GM12878 (cell line): Measurements from ENCODE around the gene TAF3. TPM values are rescaled to one million over a fixed set of nuclear protein-coding genes. Genes with fewer than 3 reads are reported as not detected.

Experiments
- ATAC-seq: fragments of 200-7000 bp; cut with Tn5 transposase; 3 replicates; pipeline ENCODE4 v1.9.1; 2020; ENCODE audit warnings: mild to moderate bottlenecking, moderate library complexity
- BruUV-seq: library from RNA; stranded (reverse); fragments of 400-500 nt; replicated peaks from 2 replicates; lab custom pipeline; 2021; lab: Mats Ljungman, UMichigan
- CTCF ChIA-PET: fragments of 300-600 bp; sonication (Branson Sonifier 250); formaldehyde crosslinking; extraction: SDS; loops from one replicate; lab custom pipeline; 2021; ENCODE audit warnings: inconsistent platforms; lab: Yijun Ruan, JAX
- POLR2A ChIA-PET: fragments of 350-600 bp; formaldehyde crosslinking; extraction: SDS; loops from one replicate; lab custom pipeline; 2021; ENCODE audit warnings: inconsistent platforms; lab: Charles Lee
- RAD21 ChIA-PET: fragments of 300-600 bp; sonication (Branson Sonifier 250); formaldehyde crosslinking; loops from one replicate; lab custom pipeline; 2023; ENCODE audit warnings: antibody characterized with exemption; ENCODE audit not compliant: unreplicated experiment; lab: Charles Lee
- SMC1A ChIA-PET: fragments of 300-600 bp; sonication (Branson Sonifier 250); formaldehyde crosslinking; loops from one replicate; lab custom pipeline; 2023; ENCODE audit not compliant: unreplicated experiment, uncharacterized antibody; lab: Charles Lee
- DNase-seq: peaks from one replicate; pipeline ENCODE4 v3.0.0-alpha.2; 2011; ENCODE audit warnings: low read depth, low spot score
- FAIRE-seq: peaks from 3 replicates; lab custom pipeline; 2011; peaks lifted over from hg19 to GRCh38; lab: Jason Lieb, UNC
- H2AFZ ChIP-seq: 2 replicates; pipeline ENCODE4 v1.6.0; 2011; ENCODE audit warnings: low read depth, low read length, control low read depth; ENCODE audit not compliant: control insufficient read depth
- H3K27ac ChIP-seq: 2 replicates; pipeline ENCODE4 v1.5.1; 2011; ENCODE audit warnings: control low read depth; ENCODE audit not compliant: control insufficient read depth, insufficient read depth
- H3K27me3 ChIP-seq, 2 experiments: replicated peaks in 1 of 2; 2 replicates each; pipeline versions ENCODE4 v1.6.0 to v1.6.1; 2011; ENCODE audit warnings: low read length in 1 of 2; ENCODE audit not compliant: control insufficient read depth in 2 of 2, insufficient read depth in 2 of 2
- H3K36me3 ChIP-seq, 2 experiments: 2 replicates each; pipeline ENCODE4 v1.5.1; 2011; ENCODE audit warnings: low read length in 1 of 2; ENCODE audit not compliant: control insufficient read depth in 2 of 2, insufficient read depth in 2 of 2
- H3K4me1 ChIP-seq: 2 replicates; pipeline ENCODE4 v1.6.1; 2011; ENCODE audit warnings: mild to moderate bottlenecking, low read length, moderate library complexity, mixed read lengths; ENCODE audit not compliant: control insufficient read depth, insufficient read depth
- H3K4me2 ChIP-seq: 2 replicates; pipeline ENCODE4 v1.6.0; 2011; ENCODE audit warnings: control low read depth; ENCODE audit not compliant: control insufficient read depth, insufficient read depth
- H3K4me3 ChIP-seq: fragments of 200-600 bp; sonication (generic); 2 replicates; pipeline ENCODE4 v1.5.1; 2016
- H3K79me2 ChIP-seq: 2 replicates; pipeline ENCODE4 v1.6.0; 2011; ENCODE audit warnings: low read length; ENCODE audit not compliant: control insufficient read depth, insufficient read depth
- H3K9ac ChIP-seq: 2 replicates; pipeline ENCODE4 v1.8.0; 2011; ENCODE audit warnings: low read length, control low read depth, mixed read lengths; ENCODE audit not compliant: control insufficient read depth, insufficient read depth
- H3K9me3 ChIP-seq: replicated peaks from 3 replicates; pipeline ENCODE4 v1.5.1; 2011; ENCODE audit warnings: mild to moderate bottlenecking, low read length; ENCODE audit not compliant: control insufficient read depth, insufficient read depth
- H4K20me1 ChIP-seq: 2 replicates; pipeline ENCODE4 v1.6.0; 2011; ENCODE audit not compliant: control insufficient read depth, insufficient read depth
- ELK1 ChIP-seq: IDR thresholded peaks from 2 replicates; pipeline ENCODE4 v1.6.1; 2012; ENCODE audit warnings: low read depth, low read length, improper control_type of control experiment
- ETV6 ChIP-seq, 2 experiments: fragments of 450-650 bp in 1 of 2; IDR thresholded peaks in 1 of 2; conservative IDR thresholded peaks in 1 of 2; 2 replicates each; pipeline ENCODE4 v1.6.1; 2014; ENCODE audit warnings: antibody characterized with exemption in 1 of 2, borderline replicate concordance in 1 of 2, low read depth in 1 of 2, mild to moderate bottlenecking in 1 of 2, moderate library complexity in 1 of 2
- FOXM1 ChIP-seq: IDR thresholded peaks from 2 replicates; pipeline ENCODE4 v1.6.1; 2012; ENCODE audit warnings: low read depth, mild to moderate bottlenecking, inconsistent platforms, low read length, moderate library complexity
- GATAD2B ChIP-seq: fragments of 450-650 bp; conservative IDR thresholded peaks from 2 replicates; pipeline ENCODE4 v1.6.1; 2017; ENCODE audit warnings: low read depth, mild to moderate bottlenecking, moderate library complexity
- IKZF1 ChIP-seq: fragments of 450-650 bp; conservative IDR thresholded peaks from 2 replicates; pipeline ENCODE4 v1.6.1; 2017; ENCODE audit warnings: antibody characterized with exemption, mild to moderate bottlenecking
- IRF3 ChIP-seq: fragments of 450-650 bp; IDR thresholded peaks from 2 replicates; pipeline ENCODE4 v1.6.1; 2014; ENCODE audit warnings: mild to moderate bottlenecking
- IRF5 ChIP-seq: fragments of 450-650 bp; IDR thresholded peaks from 2 replicates; pipeline ENCODE4 v1.6.1; 2017; ENCODE audit warnings: borderline replicate concordance
- PKNOX1 ChIP-seq: fragments of 450-650 bp; IDR thresholded peaks from 2 replicates; pipeline ENCODE4 v1.6.1; 2016; ENCODE audit warnings: mild to moderate bottlenecking
- POLR2A ChIP-seq: IDR thresholded peaks from 2 replicates; pipeline ENCODE4 v1.6.1; 2011; ENCODE audit warnings: low read depth, mild to moderate bottlenecking, low read length
- RFX5 ChIP-seq: IDR thresholded peaks from 2 replicates; pipeline ENCODE4 v1.6.1; 2011; ENCODE audit warnings: low read depth, low read length, improper control_type of control experiment
- STAT3 ChIP-seq: IDR thresholded peaks from 2 replicates; pipeline ENCODE4 v1.6.1; 2011; ENCODE audit warnings: low read depth, low read length, improper control_type of control experiment
- SUZ12 ChIP-seq: fragments of 200-600 bp; sonication (generic); IDR thresholded peaks from one replicate; pipeline ENCODE4 v1.6.1; 2018; ENCODE audit warnings: antibody characterized with exemption, mild to moderate bottlenecking; ENCODE audit not compliant: unreplicated experiment
- TCF12 ChIP-seq: IDR thresholded peaks from 2 replicates; pipeline ENCODE4 v1.6.1; 2011; ENCODE audit warnings: low read depth, mild to moderate bottlenecking, low read length
- TCF3 ChIP-seq: IDR thresholded peaks from 2 replicates; pipeline ENCODE4 v1.6.1; 2012; ENCODE audit warnings: low read depth, mild to moderate bottlenecking, low read length, borderline replicate concordance; ENCODE audit not compliant: insufficient read depth
- USF1 ChIP-seq: IDR thresholded peaks from 2 replicates; pipeline ENCODE4 v1.6.1; 2011; ENCODE audit warnings: borderline replicate concordance, low read depth, mild to moderate bottlenecking, moderate library complexity, mixed read lengths, low read length; ENCODE audit not compliant: insufficient read depth; ENCODE audit errors: extremely low read length
- WRNIP1 ChIP-seq: IDR thresholded peaks from 2 replicates; pipeline ENCODE4 v1.6.1; 2011; ENCODE audit warnings: low read depth, low read length, improper control_type of control experiment, borderline replicate concordance
- WGBS: methylation state at CpG from one replicate; pipeline ENCODE4 v1.1.6; 2016; ENCODE audit warnings: low lambda C conversion rate; ENCODE audit not compliant: insufficient replicate concordance, insufficient coverage; ENCODE audit errors: missing lambda C conversion rate; 5-methylcytosine and 5-hydroxymethylcytosine counted together
- in situ Hi-C: fragments of 300-500 bp; cut with MboI; formaldehyde crosslinking; loops from 9 replicates; pipeline ENCODE4 v1.14.3; 2018; ENCODE audit warnings: mixed read lengths
- intact Hi-C: fragments of 100-400 bp; cut with micrococcal nuclease; formaldehyde crosslinking; loops from one replicate; pipeline ENCODE4 v1.14.2; 2022; ENCODE audit not compliant: unreplicated experiment
- polyA plus RNA-seq, 11 experiments: library from polyadenylated mRNA; depleted of rRNA in 4 of 11; unstranded in 6 of 11; stranded (reverse) in 5 of 11; fragments of >200 nt; fragmentation: Nextera tagmentation in 4 of 11; fragmentation: Illumina TruSeq in 1 of 11; extraction: Ambion mirVana in 4 of 11; extraction: Trizol in 1 of 11; gene quantifications; 1 replicate in 1 of 11; 2 replicates in 10 of 11; pipeline versions ENCODE4 v1.2.1 to v1.2.3, GENCODE V29; 2011 to 2016; ENCODE audit warnings: inconsistent platforms in 2 of 11, missing spikeins in 2 of 11, low read depth in 1 of 11
- total RNA-seq, 4 experiments: library from RNA; depleted of rRNA in 3 of 4; stranded (reverse); fragments of >200 nt in 3 of 4; fragmentation: Illumina TruSeq in 1 of 4; extraction: Trizol in 1 of 4; gene quantifications; 2 replicates each; pipeline versions ENCODE4 v1.2.1 to v1.2.3, GENCODE V29; 2013 to 2021

Gene TAF3
- total and polyA plus RNA-seq, 10 of the 15 experiments (the other 5 are each of a cell fraction or from before 2014, with no cell fraction given) = 2.0 to 10.1 (median 3.7) TPM

GRCh38 chr10:8061274-8062211 is 243.2 kb downstream of the TAF3 start:
- CTCF ChIA-PET = no interaction called here
- intact Hi-C loops = loop anchor here (2.0 kb wide), 1 partner anchor 71 kb away; no protein-coding TSS in a partner anchor
- no peaks in the 10 kb centered on the region for H4K20me1 ChIP-seq
- H3K27ac ChIP-seq = peak overlapping the region; percentile 78
- FAIRE-seq = peak; percentile 47
- DNase-seq = no peak
- in situ Hi-C loops = no loop called here
- H2AFZ ChIP-seq = peak overlapping the region; percentile 77
- SMC1A ChIA-PET = interaction anchor here (0.9 to 1.3 kb wide), 4 partner anchors 12 to 314 kb away, joined by 3 to 4 read pairs (median 4); no protein-coding TSS in a partner anchor
- RAD21 ChIA-PET = interaction anchor here (0.9 to 3.7 kb wide), 5 partner anchors 9 to 55 kb away, joined by 4 to 17 read pairs (median 5); no protein-coding TSS in a partner anchor
- H3K9ac ChIP-seq = peak overlapping the region; percentile 52; the same call in 1 of the 2 replicates
- H3K79me2 ChIP-seq = no peaks in the 10 kb centered on the region
- peak overlapping the region; percentile 98; the same call in 1 of the 2 replicates for H3K4me2 ChIP-seq
- POLR2A ChIA-PET = interaction anchor here (0.8 kb wide), 1 partner anchor 20 kb away, joined by 3 read pairs; no protein-coding TSS in a partner anchor
- peak; percentile 65 for ATAC-seq
- WGBS = 77% methylated on average over 15 of the region's 17 CpGs
- BruUV-seq = no TSS peak
- no peaks in the 10 kb centered on the region for H3K36me3 ChIP-seq
- H3K4me1 ChIP-seq = peaks cover 16% of the 10 kb centered on the region
- H3K4me3 ChIP-seq = no peak overlapping the region
- no peaks in the 10 kb centered on the region for H3K27me3 ChIP-seq
- H3K9me3 ChIP-seq = no peaks in the 10 kb centered on the region
- TF ChIP-seq FOXM1 = no peak
- TF ChIP-seq IKZF1 = peak; percentile 28; the same call in 1 of the 2 replicates
- TF ChIP-seq GATAD2B = peak; percentile 46
- TF ChIP-seq IRF3 = no peak
- peak; percentile 43; the same call in 1 of the 2 replicates for TF ChIP-seq PKNOX1
- no peak for TF ChIP-seq STAT3
- no peak for TF ChIP-seq ETV6 (conservative IDR thresholded peaks at IDR 0.05 in 1 of 2, IDR thresholded peaks at IDR 0.05 in 1 of 2; ENCODE audit: borderline replicate concordance in 1 of 2, low read depth in 1 of 2)
- no peak for TF ChIP-seq POLR2A
- TF ChIP-seq USF1 = no peak
- TF ChIP-seq WRNIP1 = no peak
- TF ChIP-seq IRF5 = no peak
- TF ChIP-seq ELK1 = no peak
- TF ChIP-seq TCF3 = 0 out of 2 replicates have a peak, but pooled peaks have one; percentile 56
- TF ChIP-seq SUZ12 = no peak
- TF ChIP-seq RFX5 = no peak
- peak; percentile 88 for TF ChIP-seq TCF12
